DMS153 treated with DMSO at 0.1 percent for 48 hours (cell line): ENCODE results near the gene GPLD1.
"Not testable (repeated sequence)": the region's sequence is repeated elsewhere in the genome, so short reads cannot be mapped to it uniquely, and the experiment has no call there.

ENCODE experiments used
- DNase-seq: peaks from one replicate; lab custom pipeline; 2025; ENCODE audit not compliant: unreplicated experiment; lab: John Stamatoyannopoulos, UW

The GPLD1 gene

DNA sequence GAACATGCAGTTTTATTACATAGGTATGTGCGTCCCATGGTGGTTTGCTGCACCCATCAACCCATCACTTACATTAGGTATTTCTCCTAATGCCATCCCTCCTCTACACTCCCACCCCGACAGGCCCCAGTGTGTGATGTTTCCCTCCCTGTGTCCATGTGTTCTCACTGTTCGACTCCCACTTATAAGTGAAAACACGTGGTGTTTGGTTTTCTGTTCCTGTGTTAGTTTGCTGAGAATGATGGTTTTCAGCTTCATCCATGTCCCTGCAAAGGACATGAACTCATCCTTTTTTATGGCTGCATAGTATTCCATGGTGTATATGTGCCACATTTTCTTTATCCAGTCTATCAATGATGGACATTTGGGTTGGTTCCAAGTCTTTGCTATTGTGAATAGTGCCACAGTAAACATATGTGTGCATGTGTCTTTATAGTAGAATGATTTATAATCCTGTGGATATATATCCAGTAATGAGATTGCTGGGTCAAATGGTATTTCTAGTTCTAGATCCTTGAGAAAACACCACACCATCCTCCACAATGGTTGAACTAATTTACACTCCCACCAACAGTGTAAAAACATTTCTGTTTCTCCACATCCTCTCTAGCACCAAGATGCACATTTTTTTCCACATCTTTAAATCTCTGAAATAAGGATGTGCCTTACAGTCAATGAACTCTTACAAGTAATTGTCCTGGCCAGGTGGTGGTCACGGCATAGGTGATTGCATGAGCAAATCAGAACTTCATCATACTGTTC lies 104.8 kb downstream of the GPLD1 start:
- not testable (repeated sequence) for DNase-seq

DNA sequence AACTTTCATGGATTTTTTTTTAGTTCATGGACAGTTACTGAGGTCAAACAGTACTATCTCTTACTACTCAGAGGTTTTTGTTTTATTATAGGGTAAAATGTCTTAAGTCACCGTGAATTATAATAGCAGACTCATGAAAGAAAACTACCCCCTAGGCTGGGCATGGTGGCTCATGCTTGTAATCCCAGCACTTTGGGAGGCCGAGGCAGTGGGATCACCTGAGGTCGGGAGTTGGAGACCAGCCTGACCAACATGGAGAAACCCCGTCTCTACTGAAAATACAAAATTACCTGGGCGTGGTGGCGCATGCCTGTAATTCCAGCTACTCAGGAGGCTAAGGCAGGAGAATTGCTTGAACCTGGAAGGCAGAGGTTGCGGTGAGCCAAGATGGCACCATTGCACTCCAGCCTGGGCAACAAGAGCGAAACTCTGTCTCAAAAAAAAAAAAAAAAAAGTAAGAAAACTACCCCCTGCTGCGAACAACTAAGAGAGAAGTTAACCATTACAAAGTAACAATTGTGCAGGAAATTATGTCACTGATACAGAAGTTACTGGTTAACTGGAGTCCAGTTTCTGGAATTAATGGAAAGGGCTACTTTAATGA lies 106.4 kb downstream of the GPLD1 start:
- not testable (repeated sequence) for DNase-seq

DNA sequence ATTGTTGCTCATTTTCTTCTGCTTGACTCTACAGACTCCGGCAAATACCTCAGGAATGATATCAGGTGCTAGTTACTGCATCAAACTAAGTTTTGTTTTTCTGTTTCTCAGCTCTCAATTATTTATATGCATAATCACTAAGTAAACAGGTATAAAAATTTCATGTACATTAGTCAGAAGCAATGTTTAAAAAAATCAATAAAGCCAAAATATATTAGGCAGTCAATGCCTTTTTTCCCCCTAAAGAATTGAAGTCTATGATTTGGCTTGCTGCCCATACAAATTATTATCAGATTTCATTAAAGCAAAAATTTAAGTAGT lies 107.2 kb downstream of the GPLD1 start:
- no peak for DNase-seq

DNA sequence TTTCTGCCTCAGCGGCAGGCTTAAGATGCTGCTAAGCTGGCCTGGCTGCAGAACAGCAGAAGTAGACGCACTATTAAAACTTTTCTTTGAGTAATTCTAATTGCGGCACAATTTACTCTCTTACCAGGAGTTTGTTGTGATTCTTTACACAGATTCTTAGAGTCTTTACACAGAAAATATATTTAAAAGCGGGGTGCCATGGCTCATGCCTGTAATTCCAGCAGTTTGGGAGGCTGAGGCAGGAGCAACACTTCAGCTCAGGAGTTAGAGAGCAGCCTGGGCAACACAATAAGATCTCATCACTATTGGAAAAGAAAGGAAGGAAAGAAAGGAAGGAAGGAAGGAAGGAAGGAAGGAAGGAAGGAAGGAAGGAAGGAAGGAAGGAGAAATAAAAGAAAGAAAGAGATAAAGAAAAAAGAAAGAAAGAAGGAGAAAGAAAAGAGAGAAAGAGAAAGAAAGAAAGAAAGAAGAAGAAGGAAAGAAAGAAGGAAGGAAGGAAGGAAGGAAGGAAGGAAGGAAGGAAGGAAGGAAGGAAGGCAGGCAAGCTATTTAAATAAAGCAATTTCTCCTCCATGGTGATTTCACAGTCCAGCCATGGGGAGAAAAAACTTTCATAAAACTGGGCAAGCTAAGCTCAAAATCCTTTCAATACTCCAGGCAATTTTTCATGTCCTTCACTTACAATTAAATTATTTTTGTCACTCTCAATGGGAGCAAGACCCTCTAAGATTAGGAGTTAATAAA lies 107.7 kb downstream of the GPLD1 start:
- DNase-seq: no peak

DNA sequence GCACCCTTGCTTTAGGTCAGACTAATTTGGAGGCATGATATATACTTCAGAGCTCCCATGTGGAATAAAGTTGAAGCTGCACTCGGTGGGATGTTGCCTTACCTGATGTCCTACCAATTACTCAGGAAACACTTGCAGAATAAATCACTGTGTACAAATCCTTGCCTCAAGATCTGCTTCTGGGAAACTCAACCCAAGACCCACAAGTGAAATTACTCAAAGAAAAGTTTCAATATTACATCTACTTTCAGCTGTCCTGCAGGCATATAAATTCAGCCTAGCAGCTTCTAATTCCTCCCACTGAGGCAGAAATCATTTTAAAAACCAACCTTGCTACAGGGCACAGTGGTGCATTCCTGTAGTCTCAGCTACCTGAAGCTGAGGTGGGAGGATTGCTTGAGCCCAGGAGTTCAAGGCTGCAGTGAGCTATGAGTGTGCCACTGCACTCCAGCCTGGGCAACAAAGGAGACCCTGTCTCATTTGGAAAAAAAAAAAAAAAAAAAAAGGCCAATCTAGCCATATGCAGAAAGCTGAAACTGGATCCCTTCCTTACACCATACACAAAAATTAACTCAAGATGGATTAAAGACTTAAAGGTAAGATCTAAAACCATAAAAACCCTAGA lies 110.8 kb downstream of the GPLD1 start:
- no peak for DNase-seq
